Muscle of arm (tissue), 14 donors: ENCODE measurements around the gene ZNF695. TPM values are rescaled to one million over a fixed set of nuclear protein-coding genes. Genes with fewer than 3 reads are reported as not detected.
"Not testable (repeated sequence)": the region's sequence is repeated elsewhere in the genome, so short reads cannot be mapped to it uniquely, and the experiment has no call there.

Experiments used
- DNase-seq: peaks from one replicate; pipeline ENCODE4 v3.0.0-alpha.2; 2013
- long read RNA-seq, 11 donors: transcript quantifications; one replicate each; lab custom pipeline, GENCODE V29; 2026
- polyA plus RNA-seq, 12 donors: library from polyadenylated mRNA; unstranded; fragments of 120-200 nt; gene quantifications; one replicate each; pipeline ENCODE4 v1.2.1, GENCODE V29; 2013; ENCODE audit not compliant: insufficient read length in 12 of 12

ZNF695 gene
- polyA plus RNA-seq: 1 to 10 TPM in 8 of 12 donors, under 1 TPM in 2, not detected in 2; 0.51 to 3.7 (median 1.3) TPM
- long read RNA-seq, donor 1, partial matches to known transcripts: 0 of 2 reads
- long read RNA-seq, donor 1, other reads (novel, unspliced or antisense): 0 of 2 reads
- long read RNA-seq, donor 2, partial matches to known transcripts: 0 of 1 reads
- long read RNA-seq, donor 2, other reads (novel, unspliced or antisense): 0 of 1 reads
- long read RNA-seq, donor 3: 0 reads
- long read RNA-seq, donor 4: 0 reads
- long read RNA-seq, donor 5, partial matches to known transcripts: 0 of 1 reads
- long read RNA-seq, donor 5, other reads (novel, unspliced or antisense): 0 of 1 reads
- long read RNA-seq, donor 6: 0 reads
- long read RNA-seq, donor 7: 0 reads
- long read RNA-seq, donor 8, partial matches to known transcripts: 0 of 1 reads
- long read RNA-seq, donor 8, other reads (novel, unspliced or antisense): 0 of 1 reads
- long read RNA-seq, donor 9: 0 reads
- long read RNA-seq, donor 10, partial matches to known transcripts: 0 of 1 reads
- long read RNA-seq, donor 10, other reads (novel, unspliced or antisense): 0 of 1 reads
- long read RNA-seq, donor 11, partial matches to known transcripts: 0 of 1 reads
- long read RNA-seq, donor 11, other reads (novel, unspliced or antisense): 0 of 1 reads

GRCh38 chr1:247007511-247008405 lies at the start of gene ZNF695:
Gene ZNF695, minus strand, starts transcription at chr1:247008057. Its CDS starts 149 bp downstream, at chr1:247007908.
- peak; percentile 91 for DNase-seq

GRCh38 chr1:247056071-247056470 lies 48.2 kb upstream of the ZNF695 start:
- DNase-seq: no peak

DNA sequence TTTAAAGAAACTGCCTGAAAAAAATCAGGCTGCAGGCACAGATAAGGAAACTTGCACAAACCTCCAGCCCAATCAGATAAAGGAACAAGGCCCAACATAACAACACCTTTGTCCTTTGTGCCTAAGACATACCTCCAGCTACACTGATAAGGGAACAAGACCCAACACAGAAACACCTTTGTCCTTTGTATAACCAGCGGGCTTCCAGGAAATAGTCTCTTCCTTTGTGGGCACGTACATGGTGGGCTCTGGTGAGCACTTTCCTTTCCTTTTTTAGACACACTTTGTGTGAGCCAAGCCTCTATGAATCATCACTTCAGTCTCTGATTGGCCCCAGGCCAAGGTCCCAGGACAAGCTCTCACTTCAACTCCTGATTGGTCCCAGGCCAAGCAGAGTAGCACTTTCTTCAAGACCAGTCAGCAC lies 47.1 kb upstream of the ZNF695 start:
- DNase-seq: no peak

- no peak for DNase-seq
These were observed 39.8 kb upstream of the ZNF695 start for GRCh38 chr1:247047702-247048101.

DNA sequence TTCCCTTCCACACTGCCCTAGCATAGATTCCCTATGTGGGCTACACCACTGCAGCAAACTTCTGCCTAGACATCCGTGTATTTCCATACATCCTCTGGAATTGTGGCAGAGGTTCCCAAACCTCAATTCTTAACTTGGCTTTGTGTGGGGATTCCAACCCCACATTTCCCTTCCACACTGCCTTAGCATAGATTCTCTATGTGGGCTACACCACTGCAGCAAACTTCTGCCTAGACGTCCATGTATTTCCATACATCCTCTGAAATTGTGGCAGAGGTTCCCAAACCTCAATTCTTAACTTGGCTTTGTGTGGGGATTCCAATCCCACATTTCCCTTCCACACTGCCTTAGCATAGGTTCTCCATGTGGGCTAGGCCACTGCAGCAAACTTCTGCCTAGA lies 39.4 kb upstream of the ZNF695 start:
- DNase-seq: no peak

GRCh38 chr1:247043406-247043805 lies 35.5 kb upstream of the ZNF695 start:
- DNase-seq: no peak

DNA sequence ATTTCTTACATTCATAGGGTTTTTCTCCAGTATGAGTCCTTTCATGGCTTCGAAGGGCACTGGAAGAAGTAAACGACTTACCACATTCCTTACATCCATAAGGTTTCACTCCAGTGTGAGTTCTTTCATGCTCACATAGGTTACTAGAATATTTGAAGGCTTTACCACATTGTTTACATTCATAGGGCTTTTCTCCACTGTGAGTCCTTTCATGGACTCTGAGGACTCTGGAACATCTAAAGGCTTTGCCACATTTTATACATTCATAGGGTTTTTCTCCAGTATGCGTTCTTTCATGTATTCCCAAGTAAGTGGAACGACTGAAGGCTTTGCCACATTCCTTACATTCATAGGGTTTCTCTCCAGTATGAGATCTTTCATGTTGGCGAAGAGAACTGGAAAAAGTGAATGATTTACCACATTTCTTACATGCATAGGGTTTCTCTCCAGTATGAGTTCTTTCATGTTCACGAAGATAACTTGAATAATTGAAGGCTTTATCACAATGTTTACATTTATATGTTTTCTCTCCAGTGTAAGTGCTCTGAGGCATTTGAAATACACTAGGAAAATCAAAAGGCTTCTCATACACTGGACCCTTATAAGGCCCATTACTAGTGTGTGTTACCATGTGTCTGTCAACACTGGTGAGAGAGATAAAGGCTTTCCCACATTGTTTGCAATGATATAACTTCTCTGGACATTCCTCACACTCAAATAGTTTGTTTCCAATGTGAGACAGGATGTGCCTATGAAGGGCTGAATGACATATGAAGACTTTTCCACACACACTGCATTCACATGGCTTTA lies 29.9 kb upstream of the ZNF695 start:
- DNase-seq: no peak

- not testable (repeated sequence) for DNase-seq
These were observed 24.4 kb upstream of the ZNF695 start for GRCh38 chr1:247032306-247032705.

- not testable (repeated sequence) for DNase-seq
These were observed 16.8 kb upstream of the ZNF695 start for GRCh38 chr1:247024658-247025057.

DNA sequence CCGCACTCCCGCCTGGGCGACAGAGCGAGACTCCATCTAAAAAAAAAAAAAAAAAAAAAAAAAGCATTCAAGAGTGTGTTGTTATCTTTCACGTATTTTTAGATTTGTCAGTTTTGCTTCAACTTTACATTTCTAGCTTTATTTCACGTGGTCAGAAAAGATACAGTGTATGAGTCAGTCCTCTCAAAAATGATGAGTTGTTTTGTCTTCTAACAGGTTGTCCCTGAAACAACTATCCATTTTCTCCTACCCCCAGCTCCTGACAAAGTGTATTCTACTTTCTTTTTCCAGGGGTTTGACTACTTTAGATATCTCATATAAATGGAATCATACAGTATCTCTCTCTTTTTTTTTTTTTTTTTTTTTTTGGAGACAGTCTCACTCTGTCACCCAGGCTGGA lies 5.5 kb upstream of the ZNF695 start:
- no peak for DNase-seq

GRCh38 chr1:247008406-247008799 lies 546 bp upstream of the ZNF695 start:
- no peak for DNase-seq

DNA sequence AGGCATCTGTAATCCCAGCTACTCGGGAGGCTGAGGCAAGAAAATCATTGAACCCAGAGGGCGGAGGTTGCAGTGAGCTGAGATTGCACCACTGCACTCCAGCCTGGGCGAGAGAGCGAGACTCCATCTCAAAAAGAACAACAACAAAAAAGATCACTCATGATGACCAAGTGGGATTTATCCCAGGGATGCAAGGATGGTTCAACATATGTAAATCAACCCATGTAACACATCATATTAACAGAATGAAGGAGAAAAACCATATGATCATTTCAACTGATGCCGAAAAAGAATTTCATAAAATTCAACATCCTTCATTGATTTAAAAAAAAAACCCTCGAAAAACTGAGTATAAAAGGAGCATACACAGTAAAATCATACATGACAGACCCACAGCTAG lies 3.8 kb downstream of the ZNF695 start:
- not testable (repeated sequence) for DNase-seq

GRCh38 chr1:246989901-246990300 lies 18.0 kb downstream of the ZNF695 start:
- DNase-seq: no peak

- DNase-seq: no peak
These were observed 19.5 kb downstream of the ZNF695 start for GRCh38 chr1:246988316-246988715.

DNA sequence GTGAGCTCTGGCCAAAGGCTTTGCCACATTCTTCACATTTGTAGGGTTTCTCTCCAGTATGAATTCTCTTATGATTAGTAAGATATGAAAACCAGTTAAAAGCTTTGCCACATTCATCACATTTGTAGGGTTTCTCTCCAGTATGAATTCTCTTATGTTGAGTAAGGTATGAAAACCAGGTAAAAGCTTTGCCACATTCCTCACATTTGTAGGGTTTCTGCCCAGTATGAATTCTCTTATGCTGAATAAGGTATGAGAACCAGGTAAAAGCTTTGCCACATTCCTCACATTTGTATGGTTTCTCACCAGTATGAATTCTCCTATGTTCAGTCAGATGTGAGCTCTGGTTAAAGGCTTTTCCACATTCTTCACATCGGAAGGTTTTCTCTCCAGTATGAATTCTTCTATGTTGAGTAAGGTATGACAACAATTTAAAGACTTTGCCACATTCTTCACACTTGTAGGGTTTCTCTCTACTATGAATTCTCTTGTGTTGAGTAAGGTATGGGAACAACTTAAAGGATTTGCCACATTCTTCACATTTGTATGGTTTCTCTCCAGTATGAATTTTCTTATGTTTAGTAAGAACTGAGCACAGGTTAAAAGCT lies 20.7 kb downstream of the ZNF695 start:
- DNase-seq: no peak

DNA sequence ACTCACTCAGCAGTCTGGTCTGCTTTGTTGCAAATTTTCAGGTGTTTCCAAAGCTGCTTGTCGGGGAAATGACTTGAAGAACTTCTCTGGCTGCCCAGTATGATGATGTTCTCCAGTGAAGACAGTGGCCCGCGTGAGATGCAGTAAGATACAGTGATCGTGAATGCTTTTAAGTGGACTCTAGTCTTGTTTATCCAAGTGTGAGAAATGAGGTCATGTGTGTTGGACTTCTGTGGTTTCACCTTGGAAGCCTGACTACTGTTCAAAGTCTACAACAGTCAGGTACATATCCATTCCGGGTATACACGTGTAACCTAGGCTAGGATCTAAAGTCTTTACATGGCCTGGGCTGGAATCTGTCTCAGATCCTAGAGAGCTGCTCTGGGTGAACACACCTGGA lies 29.1 kb downstream of the ZNF695 start:
- no peak for DNase-seq

GRCh38 chr1:246978281-246978680 lies 29.6 kb downstream of the ZNF695 start:
- DNase-seq: no peak

- DNase-seq: no peak
These were observed 35.9 kb downstream of the ZNF695 start for GRCh38 chr1:246971969-246972368.

GRCh38 chr1:246971090-246971721 lies 36.7 kb downstream of the ZNF695 start:
- no peak for DNase-seq

GRCh38 chr1:246969621-246970020 lies 38.2 kb downstream of the ZNF695 start:
- no peak for DNase-seq
